Activated T-helper 17 cell treated with anti-CD3 and anti-CD28 coated beads, Interleukin-2, amount 50 U/mL, for 72 hours (primary cell): ENCODE data around the gene SORBS1. TPM values are rescaled to one million over a fixed set of nuclear protein-coding genes. Genes with fewer than 3 reads are reported as not detected.

Source experiments
- ATAC-seq: fragments of 150-1000 bp; cut with Tn5 transposase; replicated peaks from 2 replicates; pipeline ENCODE4 v1.10.0; 2021; ENCODE audit warnings: mild to moderate bottlenecking, moderate library complexity
- H3K27ac Mint-ChIP-seq: one replicate; pipeline ENCODE4 v1.8.0; 2022; ENCODE audit warnings: mixed read lengths
- H3K27me3 Mint-ChIP-seq: one replicate; pipeline ENCODE4 v1.8.0; 2022; ENCODE audit warnings: mixed read lengths
- H3K36me3 Mint-ChIP-seq: one replicate; pipeline ENCODE4 v1.8.0; 2022; ENCODE audit warnings: low read depth, mild to moderate bottlenecking, mixed read lengths
- H3K4me1 Mint-ChIP-seq: one replicate; pipeline ENCODE4 v1.8.0; 2022; ENCODE audit warnings: mixed read lengths
- H3K4me3 Mint-ChIP-seq: one replicate; pipeline ENCODE4 v1.8.0; 2022; ENCODE audit warnings: mild to moderate bottlenecking, mixed read lengths
- H3K9me3 Mint-ChIP-seq: one replicate; pipeline ENCODE4 v1.8.0; 2022; ENCODE audit warnings: mixed read lengths
- total RNA-seq, 2 donors: library from RNA; stranded (reverse); gene quantifications; one replicate each; pipeline ENCODE4 v1.2.3, GENCODE V29; 2022

Gene SORBS1
- total RNA-seq, 2 donors from 2014 or later, result 1.1 to 3.4 TPM

DNA sequence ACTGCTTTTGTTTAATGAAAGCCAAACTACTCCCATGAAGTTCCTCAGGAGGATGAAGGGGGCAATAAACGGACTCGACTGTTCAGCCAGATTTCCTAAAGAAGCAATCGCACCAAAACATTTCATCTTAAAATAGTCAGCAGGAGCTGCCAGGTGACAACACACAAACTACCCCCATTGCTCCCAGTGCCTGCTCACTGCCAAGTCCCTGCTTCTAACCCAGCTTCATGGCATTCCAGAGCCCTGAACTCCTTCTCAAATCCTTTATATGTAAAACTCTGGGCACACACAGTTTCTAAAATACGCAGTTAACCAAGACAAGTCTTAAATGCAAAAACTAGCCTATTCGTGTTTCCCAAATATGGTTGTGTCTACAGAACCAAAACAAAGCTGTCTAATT lies 110.0 kb downstream of the SORBS1 start:
- Mint-ChIP-seq H3K4me3 (no peak overlapping the region), H3K9me3 (no peaks in the 10 kb centered on the region), H3K27ac (no peak overlapping the region), H3K36me3 (no peaks in the 10 kb centered on the region), H3K27me3 (peaks cover 19% of the 10 kb centered on the region), H3K4me1 (no peaks in the 10 kb centered on the region)
- ATAC-seq, result no peak

DNA sequence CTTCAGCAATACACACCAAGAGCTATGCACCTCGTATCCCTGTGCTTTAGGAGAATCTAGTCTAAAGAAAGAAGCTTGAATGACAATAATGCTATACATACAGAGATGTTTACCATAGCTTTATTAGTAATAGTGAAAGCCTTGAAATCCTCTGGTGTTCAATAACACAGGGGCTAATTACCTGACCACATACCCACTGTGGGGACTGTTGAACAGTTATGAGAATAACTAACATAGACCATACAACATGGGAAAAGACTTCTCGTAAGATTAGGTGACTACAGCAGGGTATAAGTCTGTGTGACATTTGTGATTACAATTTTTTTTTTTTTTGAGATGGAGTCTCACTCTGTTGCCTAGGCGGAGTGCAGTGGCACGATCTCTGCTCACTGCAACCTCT lies 111.0 kb downstream of the SORBS1 start:
- no peaks in the 10 kb centered on the region for H3K9me3 Mint-ChIP-seq
- no peaks in the 10 kb centered on the region for H3K36me3 Mint-ChIP-seq
- peaks cover 19% of the 10 kb centered on the region for H3K27me3 Mint-ChIP-seq
- ATAC-seq, result no peak
- H3K4me3 Mint-ChIP-seq, result no peak overlapping the region
- no peak overlapping the region for H3K27ac Mint-ChIP-seq
- no peaks in the 10 kb centered on the region for H3K4me1 Mint-ChIP-seq

DNA sequence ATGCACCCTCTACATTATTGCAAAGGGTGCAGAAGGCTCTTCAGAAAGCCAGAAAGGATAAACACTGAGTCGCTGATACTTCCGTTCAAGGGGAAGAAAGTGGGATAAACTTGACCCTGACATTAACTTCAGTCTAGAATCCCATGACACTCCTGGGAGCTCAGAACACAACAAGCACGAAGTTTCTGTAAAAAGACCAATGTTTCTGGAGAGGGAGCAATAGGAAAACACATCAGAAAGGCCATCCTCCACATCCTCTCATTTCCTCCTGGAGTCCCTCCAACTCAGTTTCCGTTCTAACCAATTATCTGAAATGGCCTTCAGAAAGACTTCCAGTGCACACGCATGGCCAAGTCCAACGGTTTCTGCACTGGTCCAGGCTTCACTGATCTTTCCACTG lies 113.5 kb downstream of the SORBS1 start:
- ATAC-seq, result no peak
- Mint-ChIP-seq H3K27ac (no peak overlapping the region), H3K36me3 (no peaks in the 10 kb centered on the region), H3K9me3 (no peaks in the 10 kb centered on the region), H3K4me1 (no peaks in the 10 kb centered on the region), H3K4me3 (no peak overlapping the region), H3K27me3 (peaks cover 17% of the 10 kb centered on the region)

DNA sequence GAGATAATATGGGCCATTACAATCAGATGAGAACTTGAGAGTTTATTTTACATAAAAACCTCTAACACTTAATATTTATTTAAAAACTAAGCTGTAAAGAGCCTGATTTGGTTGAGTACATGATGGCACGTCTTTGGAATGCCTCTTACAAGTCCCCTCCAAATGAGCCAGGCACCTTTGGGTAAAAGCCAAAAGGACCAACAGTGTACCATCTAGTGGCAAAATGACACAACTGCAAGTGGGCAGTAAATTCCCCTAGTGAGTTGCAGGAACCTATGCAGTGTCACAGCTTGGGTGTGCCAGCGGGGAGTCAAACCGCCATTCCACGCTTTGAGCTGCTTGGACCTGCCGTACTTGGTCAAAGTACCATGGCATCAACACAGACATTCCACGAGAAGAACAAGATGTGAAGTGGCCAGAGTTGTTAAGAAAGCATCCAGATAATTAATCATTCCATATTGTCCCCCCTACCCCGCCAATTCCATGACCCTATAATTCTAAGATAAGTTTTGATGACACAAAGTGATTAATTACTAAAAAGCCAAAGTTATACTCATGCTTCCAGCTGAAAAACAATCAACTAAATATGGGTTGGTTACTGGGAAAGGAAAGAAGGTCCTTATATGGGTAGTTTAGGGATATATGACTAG lies 115.2 kb downstream of the SORBS1 start:
- Mint-ChIP-seq H3K9me3 (no peaks in the 10 kb centered on the region), H3K36me3 (no peaks in the 10 kb centered on the region), H3K27me3 (peaks cover 13% of the 10 kb centered on the region), H3K4me1 (no peaks in the 10 kb centered on the region), H3K4me3 (no peak overlapping the region), H3K27ac (no peak overlapping the region)
- peak; percentile 61 for ATAC-seq

DNA sequence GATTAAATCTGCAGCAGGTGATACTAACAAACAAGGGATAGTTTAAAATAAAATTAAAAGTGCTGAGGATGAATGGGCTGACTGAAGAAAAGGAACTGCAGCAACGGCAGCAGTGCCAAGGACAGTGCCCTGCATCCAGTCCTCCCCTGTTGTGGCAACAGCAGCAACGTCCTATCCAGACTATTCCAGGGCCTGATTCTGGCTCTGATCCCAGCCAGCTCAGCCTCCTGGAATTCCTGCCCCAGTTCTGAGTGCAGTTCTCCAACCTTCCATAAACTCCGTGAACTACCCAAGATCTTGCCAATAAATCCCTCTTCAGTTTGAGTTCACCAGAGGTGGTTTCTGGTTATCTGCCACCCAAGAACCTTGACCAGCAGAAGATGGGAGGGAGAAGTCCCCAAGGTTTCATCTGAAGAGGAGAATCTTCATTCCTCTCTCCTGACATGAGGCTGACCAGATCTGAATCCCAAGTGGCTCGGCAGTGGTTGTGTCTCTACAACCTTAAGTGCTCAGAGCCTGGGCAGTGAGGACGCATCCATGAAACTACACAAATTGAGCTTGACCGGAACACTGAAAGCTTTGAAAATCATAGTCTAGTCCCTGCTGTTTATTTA lies 115.8 kb downstream of the SORBS1 start:
- no peak overlapping the region for H3K4me3 Mint-ChIP-seq
- peaks cover 12% of the 10 kb centered on the region for H3K27me3 Mint-ChIP-seq
- no peak for ATAC-seq

DNA sequence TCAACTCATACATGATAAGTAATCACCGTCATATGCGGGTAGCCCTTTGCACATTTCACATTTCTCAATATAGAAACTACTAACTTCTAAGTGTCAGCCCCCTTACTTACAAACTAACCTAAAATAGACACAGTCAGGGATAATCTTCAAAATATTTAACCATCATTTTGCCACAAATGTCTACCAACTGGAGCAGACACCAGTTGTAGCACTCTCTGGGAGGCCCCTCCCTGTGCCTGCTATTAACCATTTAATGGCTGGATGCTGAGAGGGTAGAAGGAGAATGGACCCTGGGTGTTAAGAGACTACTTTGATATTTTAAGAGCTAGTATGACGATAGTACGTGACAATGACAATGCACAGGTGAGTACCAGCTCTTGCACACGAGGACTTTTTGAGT lies 116.4 kb downstream of the SORBS1 start:
- no peaks in the 10 kb centered on the region for H3K4me1 Mint-ChIP-seq
- H3K4me3 Mint-ChIP-seq, result no peak overlapping the region
- no peaks in the 10 kb centered on the region for H3K9me3 Mint-ChIP-seq
- no peak overlapping the region for H3K27ac Mint-ChIP-seq
- H3K36me3 Mint-ChIP-seq, result no peaks in the 10 kb centered on the region
- H3K27me3 Mint-ChIP-seq, result peaks cover 12% of the 10 kb centered on the region
- no peak for ATAC-seq

More for the DNA sequence above, 115.8 kb downstream of the SORBS1 start:
- no peaks in the 10 kb centered on the region for H3K4me1 Mint-ChIP-seq
- no peaks in the 10 kb centered on the region for H3K9me3 Mint-ChIP-seq
- no peaks in the 10 kb centered on the region for H3K36me3 Mint-ChIP-seq
- no peak overlapping the region for H3K27ac Mint-ChIP-seq

DNA sequence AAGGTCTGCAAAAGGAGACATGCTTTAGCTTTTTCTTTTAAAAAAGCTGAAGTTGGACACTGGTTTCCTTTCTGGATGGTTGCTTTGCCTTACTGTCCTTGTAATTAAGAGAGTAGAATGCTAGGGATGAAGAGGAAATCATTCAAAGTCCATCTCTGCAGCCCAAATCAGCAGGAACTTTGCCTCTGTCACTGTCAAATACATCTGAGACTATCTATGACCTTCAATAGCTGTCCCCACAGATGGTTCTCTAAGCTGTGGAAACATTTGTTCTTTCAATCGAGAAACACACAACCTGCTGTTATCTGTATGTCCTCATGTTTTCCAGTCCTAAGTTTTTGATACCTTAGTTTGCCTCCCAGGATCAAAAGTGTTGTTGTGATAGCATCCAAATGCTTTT lies 117.5 kb downstream of the SORBS1 start:
- H3K36me3 Mint-ChIP-seq, result no peaks in the 10 kb centered on the region
- peaks cover 12% of the 10 kb centered on the region for H3K27me3 Mint-ChIP-seq
- no peaks in the 10 kb centered on the region for H3K9me3 Mint-ChIP-seq
- no peak overlapping the region for H3K4me3 Mint-ChIP-seq
- H3K27ac Mint-ChIP-seq, result no peak overlapping the region
- ATAC-seq, result no peak
- no peaks in the 10 kb centered on the region for H3K4me1 Mint-ChIP-seq

DNA sequence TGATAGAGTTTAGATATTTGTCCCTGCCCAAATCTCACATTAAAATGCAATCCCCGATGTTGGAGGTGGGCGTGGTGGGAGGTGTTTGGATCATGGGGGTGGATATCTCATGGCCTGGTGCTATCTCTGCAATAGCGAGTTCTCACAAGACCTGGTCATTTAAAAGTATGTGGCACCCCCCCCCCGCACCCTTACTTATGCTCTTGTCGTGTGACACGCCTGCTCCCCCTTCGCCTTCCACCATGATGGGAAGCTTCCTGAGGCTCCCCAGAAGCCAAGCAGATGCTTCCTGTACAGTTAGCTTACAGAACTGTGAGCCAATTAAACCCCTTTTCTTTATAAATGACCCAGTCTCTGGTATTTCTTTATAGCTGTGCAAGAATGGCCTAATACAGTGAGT lies 118.8 kb downstream of the SORBS1 start:
- ATAC-seq, result no peak
- no peaks in the 10 kb centered on the region for H3K4me1 Mint-ChIP-seq
- H3K27me3 Mint-ChIP-seq, result peaks cover 9% of the 10 kb centered on the region
- no peaks in the 10 kb centered on the region for H3K36me3 Mint-ChIP-seq
- no peaks in the 10 kb centered on the region for H3K9me3 Mint-ChIP-seq
- no peak overlapping the region for H3K4me3 Mint-ChIP-seq
- no peak overlapping the region for H3K27ac Mint-ChIP-seq

DNA sequence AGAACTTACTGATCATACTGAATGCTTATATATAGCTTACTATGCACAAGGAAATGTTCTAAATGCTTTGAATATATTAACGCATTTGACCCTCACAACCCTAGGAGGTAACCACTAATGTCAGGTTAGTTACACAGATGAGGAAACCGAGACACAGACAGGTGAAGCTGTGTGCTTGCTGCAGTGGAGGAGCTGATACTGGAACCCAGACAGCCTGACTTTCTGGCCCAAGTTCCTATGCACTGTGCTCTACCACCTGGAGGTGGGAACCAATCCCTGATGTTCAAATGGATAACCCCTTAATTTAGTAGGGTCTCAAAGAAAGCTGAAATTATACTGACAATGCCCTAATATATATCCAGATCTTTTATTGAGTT lies 119.6 kb downstream of the SORBS1 start:
- no peaks in the 10 kb centered on the region for H3K9me3 Mint-ChIP-seq
- no peak overlapping the region for H3K4me3 Mint-ChIP-seq
- no peak overlapping the region for H3K27ac Mint-ChIP-seq
- H3K27me3 Mint-ChIP-seq, result peaks cover 9% of the 10 kb centered on the region
- H3K4me1 Mint-ChIP-seq, result no peaks in the 10 kb centered on the region
- ATAC-seq, result no peak
- no peaks in the 10 kb centered on the region for H3K36me3 Mint-ChIP-seq

DNA sequence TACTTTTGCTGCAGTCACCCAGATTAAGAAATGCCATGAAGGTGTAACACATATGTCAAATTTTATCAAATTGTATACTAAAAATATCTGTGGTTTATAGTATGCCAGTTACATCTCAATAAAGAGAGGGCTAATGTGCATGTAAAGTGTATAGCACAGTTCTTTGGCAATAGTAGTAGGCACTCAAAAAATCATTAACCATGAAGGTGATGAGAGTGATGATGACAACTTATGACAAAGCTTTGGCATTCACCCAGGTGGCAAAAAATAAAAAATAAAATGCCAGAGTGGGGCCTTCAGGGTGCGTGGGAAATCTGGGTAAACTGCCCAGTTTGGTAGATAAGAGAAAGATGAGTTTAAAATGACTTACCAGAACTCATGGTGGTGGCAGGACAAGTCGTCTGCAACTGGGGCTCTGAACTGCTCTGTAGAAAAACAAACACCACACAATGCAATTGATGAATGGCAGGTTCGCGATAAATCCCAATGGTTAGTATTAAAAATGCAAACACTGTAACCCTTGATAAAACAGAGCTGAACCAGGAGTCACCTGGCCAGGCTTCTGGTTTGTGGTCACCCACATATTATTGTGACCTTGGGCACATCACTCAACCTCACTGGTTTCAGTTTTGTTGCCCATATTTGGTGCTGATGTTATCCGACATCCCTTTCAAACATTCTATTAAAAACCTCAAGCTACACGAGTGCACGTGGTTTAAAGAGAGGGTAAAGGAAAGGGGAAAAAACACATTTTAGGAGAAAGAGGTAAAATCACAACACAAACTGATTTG lies 120.2 kb downstream of the SORBS1 start:
- Mint-ChIP-seq H3K4me3 (no peak overlapping the region), H3K4me1 (no peaks in the 10 kb centered on the region), H3K27me3 (peaks cover 8% of the 10 kb centered on the region), H3K27ac (no peak overlapping the region), H3K36me3 (no peaks in the 10 kb centered on the region), H3K9me3 (no peaks in the 10 kb centered on the region)
- peak; percentile 86 for ATAC-seq

DNA sequence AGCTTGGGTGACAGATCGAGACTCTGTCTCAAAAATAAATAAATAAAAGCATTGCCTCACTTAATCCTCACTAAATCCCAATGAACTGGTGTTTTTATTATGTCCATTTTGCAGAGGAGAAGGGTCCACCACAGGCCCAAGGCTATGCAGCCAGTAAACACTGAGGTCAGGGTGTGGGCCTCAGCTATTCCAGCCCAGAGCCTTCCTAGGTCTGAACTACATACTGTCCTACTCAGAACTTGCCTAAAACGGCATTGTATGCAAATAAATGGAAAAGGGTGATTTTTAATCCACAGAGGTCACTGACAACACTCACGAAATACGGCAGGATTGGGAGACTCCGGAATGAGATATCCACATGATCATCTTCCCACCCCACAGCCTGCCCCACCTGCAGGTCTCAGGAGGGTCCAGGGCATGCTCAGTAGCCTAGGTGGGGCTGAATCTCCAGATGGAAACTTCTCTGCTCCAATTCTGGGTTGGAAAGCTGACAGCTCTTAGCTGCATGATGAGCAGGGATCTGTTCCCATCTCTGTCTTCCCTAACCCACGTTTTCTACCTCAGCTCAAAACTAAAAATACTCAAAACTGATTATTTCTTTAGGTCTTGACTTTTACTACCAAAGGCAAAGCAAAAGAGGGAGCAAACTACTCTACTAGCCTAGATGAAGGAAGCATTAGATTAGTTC lies 121.0 kb downstream of the SORBS1 start:
- Mint-ChIP-seq H3K27ac (no peak overlapping the region), H3K9me3 (no peaks in the 10 kb centered on the region), H3K4me3 (no peak overlapping the region), H3K27me3 (peaks cover 4% of the 10 kb centered on the region), H3K36me3 (no peaks in the 10 kb centered on the region), H3K4me1 (no peaks in the 10 kb centered on the region)
- no peak for ATAC-seq

DNA sequence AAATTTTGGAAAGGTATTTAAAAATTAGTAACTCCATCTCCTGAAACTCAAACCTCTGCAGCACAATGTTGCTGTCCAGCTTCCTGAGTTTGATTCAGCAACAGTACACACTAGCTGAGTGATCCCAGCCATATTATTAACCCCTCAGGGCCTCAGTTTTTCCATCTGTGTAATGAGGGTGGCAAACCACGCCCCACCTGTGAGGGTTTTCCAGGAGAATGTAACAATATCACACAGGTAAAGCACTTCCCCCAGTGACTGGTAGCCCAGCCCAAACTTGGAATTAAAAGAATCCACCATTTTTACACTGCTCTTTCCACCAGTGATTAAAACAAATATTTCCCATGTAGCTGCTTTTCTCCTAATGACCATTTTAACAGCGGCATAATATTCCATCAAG lies 122.4 kb downstream of the SORBS1 start:
- H3K27me3 Mint-ChIP-seq, result no peaks in the 10 kb centered on the region
- no peak for ATAC-seq
- H3K27ac Mint-ChIP-seq, result no peak overlapping the region
- no peaks in the 10 kb centered on the region for H3K4me1 Mint-ChIP-seq
- H3K9me3 Mint-ChIP-seq, result no peaks in the 10 kb centered on the region
- H3K36me3 Mint-ChIP-seq, result no peaks in the 10 kb centered on the region
- H3K4me3 Mint-ChIP-seq, result no peak overlapping the region

DNA sequence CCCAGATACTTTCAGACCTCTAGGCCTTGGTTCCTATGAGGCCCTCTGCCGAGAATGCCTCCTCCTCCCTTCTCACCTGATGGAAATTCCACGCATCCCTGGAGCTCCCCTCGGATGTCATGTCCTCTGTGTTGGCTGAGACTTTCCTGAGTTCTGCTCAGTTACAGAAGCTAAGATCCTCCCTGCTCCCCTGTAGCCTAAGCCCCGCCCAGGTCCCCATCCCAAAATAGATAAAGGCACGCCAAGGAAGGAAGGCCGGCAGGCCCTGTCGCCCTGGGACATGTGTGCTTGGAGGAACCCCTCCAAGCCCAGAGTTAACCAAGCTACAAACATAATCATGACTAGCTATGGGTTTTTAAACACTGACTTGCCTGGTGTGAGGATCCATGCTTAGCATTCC lies 123.5 kb downstream of the SORBS1 start:
- H3K4me1 Mint-ChIP-seq, result no peaks in the 10 kb centered on the region
- H3K27ac Mint-ChIP-seq, result no peak overlapping the region
- H3K4me3 Mint-ChIP-seq, result no peak overlapping the region
- ATAC-seq, result no peak
- no peaks in the 10 kb centered on the region for H3K9me3 Mint-ChIP-seq
- no peaks in the 10 kb centered on the region for H3K36me3 Mint-ChIP-seq
- no peaks in the 10 kb centered on the region for H3K27me3 Mint-ChIP-seq

DNA sequence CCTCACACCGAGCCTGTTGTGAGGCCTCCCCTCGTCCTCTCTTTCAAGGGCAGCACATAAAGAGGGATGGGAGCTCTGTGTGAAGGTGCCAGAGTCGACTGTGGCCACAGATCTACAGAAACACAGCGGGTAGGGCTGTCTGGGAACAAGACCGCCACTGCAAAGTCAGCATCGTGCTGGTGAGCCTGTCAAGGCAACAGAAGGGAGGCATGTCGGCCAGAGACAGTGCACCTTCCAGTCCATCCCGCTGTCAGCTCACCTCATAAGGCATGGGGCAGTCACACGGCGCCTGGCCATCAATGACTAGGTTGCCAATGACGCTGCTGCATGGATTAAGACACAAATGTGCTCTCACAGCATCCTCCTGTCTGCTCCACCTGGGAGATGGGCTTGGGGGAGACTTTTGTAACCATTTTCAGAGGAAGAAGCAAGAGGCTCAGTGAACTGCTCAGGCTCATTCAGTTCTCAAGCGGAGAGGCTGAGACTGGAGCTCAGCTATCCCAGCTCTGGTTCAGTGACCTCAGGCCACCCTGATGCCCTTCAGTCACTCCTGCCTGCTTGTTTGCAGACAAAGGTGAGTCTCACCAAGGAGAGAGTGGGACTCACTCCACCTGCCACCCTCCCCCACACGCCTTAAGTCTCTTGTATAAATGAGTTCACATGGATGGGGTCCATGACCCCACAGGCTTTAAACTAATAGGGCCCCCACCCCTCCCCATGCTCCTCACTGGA lies 125.5 kb downstream of the SORBS1 start:
- no peak for ATAC-seq
- Mint-ChIP-seq H3K36me3 (no peaks in the 10 kb centered on the region), H3K27ac (no peak overlapping the region), H3K4me1 (no peaks in the 10 kb centered on the region), H3K27me3 (no peaks in the 10 kb centered on the region), H3K4me3 (no peak overlapping the region), H3K9me3 (no peaks in the 10 kb centered on the region)
